Mammary epithelial cell (primary cell): ENCODE measurements around the gene UPP1.

ENCODE experiments used
- EZH2 ChIP-seq: IDR thresholded peaks from 2 replicates; pipeline ENCODE4 v1.6.1; 2012; ENCODE audit warnings: low read length, inconsistent platforms, borderline replicate concordance
- TF ChIP-seq, protein P1 (sequence below), 2 donors: IDR thresholded peaks in 1 of 2; conservative IDR thresholded peaks in 1 of 2; 2 replicates each; pipeline ENCODE4 v1.5.1; 2011 to 2012; ENCODE audit warnings: inconsistent platforms in 2 of 2, low read length in 2 of 2, mild to moderate bottlenecking in 2 of 2, control low read depth in 1 of 2, low read depth in 1 of 2; ENCODE audit not compliant: insufficient read depth in 1 of 2; ENCODE audit errors: extremely low read depth in 1 of 2

DNA sequence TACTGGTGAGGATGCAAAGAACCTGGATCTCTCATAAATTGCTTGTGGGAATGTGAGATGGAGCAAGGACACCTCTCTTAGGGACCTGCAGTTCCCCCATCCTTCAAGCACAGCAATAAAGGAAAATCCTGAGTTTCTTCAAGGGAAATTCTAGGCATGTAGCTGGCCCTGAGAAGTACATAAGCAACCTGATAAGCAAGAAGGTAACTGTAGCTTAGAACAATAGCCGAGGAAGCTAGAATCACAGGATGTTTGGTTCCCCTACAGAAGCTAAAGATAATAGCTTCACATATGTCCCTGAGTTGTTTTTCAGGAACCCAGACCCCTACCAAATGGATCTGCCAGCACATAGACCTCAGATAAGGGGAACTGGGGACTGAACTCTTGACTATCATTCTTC, 11.6 kb upstream of the UPP1 start:
- TF ChIP-seq, protein P1, sequence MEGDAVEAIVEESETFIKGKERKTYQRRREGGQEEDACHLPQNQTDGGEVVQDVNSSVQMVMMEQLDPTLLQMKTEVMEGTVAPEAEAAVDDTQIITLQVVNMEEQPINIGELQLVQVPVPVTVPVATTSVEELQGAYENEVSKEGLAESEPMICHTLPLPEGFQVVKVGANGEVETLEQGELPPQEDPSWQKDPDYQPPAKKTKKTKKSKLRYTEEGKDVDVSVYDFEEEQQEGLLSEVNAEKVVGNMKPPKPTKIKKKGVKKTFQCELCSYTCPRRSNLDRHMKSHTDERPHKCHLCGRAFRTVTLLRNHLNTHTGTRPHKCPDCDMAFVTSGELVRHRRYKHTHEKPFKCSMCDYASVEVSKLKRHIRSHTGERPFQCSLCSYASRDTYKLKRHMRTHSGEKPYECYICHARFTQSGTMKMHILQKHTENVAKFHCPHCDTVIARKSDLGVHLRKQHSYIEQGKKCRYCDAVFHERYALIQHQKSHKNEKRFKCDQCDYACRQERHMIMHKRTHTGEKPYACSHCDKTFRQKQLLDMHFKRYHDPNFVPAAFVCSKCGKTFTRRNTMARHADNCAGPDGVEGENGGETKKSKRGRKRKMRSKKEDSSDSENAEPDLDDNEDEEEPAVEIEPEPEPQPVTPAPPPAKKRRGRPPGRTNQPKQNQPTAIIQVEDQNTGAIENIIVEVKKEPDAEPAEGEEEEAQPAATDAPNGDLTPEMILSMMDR (conservative IDR thresholded peaks at IDR 0.05 in 1 of 2, IDR thresholded peaks at IDR 0.05 in 1 of 2; ENCODE audit: extremely low read depth in 1 of 2, insufficient read depth in 1 of 2, low read depth in 1 of 2, low read length in 2 of 2): no peak
- TF ChIP-seq EZH2: no peak
